Kidney capillary endothelial cell (primary cell): Measurements from ENCODE around the gene TOMM7.
"Not testable (repeated sequence)": the region's sequence is repeated elsewhere in the genome, so short reads cannot be mapped to it uniquely, and the experiment has no call there.

ENCODE experiments used
- DNase-seq: peaks from one replicate; pipeline ENCODE4 v3.0.0-alpha.2; 2018; ENCODE audit warnings: low spot score

The TOMM7 gene

GRCh38 chr7:22821702-22822485 is 755 bp downstream of the TOMM7 start:
- DNase-seq, result peak; percentile 4

GRCh38 chr7:22819476-22819875 is 3.2 kb downstream of the TOMM7 start:
- DNase-seq, result no peak

- no peak for DNase-seq
These were observed 8.1 kb downstream of the TOMM7 start for GRCh38 chr7:22814261-22815208.

- no peak for DNase-seq
These were observed 10.3 kb downstream of the TOMM7 start for GRCh38 chr7:22812353-22812752.

- no peak for DNase-seq
These were observed 10.8 kb downstream of the TOMM7 start for GRCh38 chr7:22811746-22812280.

GRCh38 chr7:22810843-22811242 is 11.8 kb downstream of the TOMM7 start:
- no peak for DNase-seq

- no peak for DNase-seq
These were observed 12.6 kb downstream of the TOMM7 start for GRCh38 chr7:22809902-22810642.

GRCh38 chr7:22808140-22808539 is 14.5 kb downstream of the TOMM7 start:
- no peak for DNase-seq

- DNase-seq, result no peak
These were observed 15.9 kb downstream of the TOMM7 start for GRCh38 chr7:22806752-22807151.

- DNase-seq, result no peak
These were observed 17.4 kb downstream of the TOMM7 start for GRCh38 chr7:22805227-22805626.

- not testable (repeated sequence) for DNase-seq
These were observed 19.8 kb downstream of the TOMM7 start for GRCh38 chr7:22802831-22803230.

GRCh38 chr7:22802426-22802825 is 20.2 kb downstream of the TOMM7 start:
- DNase-seq, result no peak

- DNase-seq, result no peak
These were observed 20.7 kb downstream of the TOMM7 start for GRCh38 chr7:22801912-22802311.

GRCh38 chr7:22799633-22800032 is 23.0 kb downstream of the TOMM7 start:
- DNase-seq, result no peak

GRCh38 chr7:22793593-22794462 is 28.8 kb downstream of the TOMM7 start:
- DNase-seq, result no peak

GRCh38 chr7:22791204-22792158 is 31.2 kb downstream of the TOMM7 start:
- DNase-seq, result no peak

GRCh38 chr7:22790640-22791039 is 32.0 kb downstream of the TOMM7 start:
- not testable (repeated sequence) for DNase-seq

- no peak for DNase-seq
These were observed 34.7 kb downstream of the TOMM7 start for GRCh38 chr7:22787951-22788350.

- no peak for DNase-seq
These were observed 36.2 kb downstream of the TOMM7 start for GRCh38 chr7:22786290-22786932.
